HepG2 (cell line): ENCODE measurements around the gene MTFP1. TPM values are rescaled to one million over a fixed set of nuclear protein-coding genes. Genes with fewer than 3 reads are reported as not detected.
"Not testable (repeated sequence)": the region's sequence is repeated elsewhere in the genome, so short reads cannot be mapped to it uniquely, and the experiment has no call there.

Experiments
- ATAC-seq: fragments of 200-7000 bp; cut with Tn5 transposase; 3 replicates; pipeline ENCODE4 v1.9.1; 2020; ENCODE audit warnings: mild to moderate bottlenecking, moderate library complexity
- BruUV-seq: library from RNA; stranded (reverse); fragments of 400-500 nt; replicated peaks from 2 replicates; lab custom pipeline; 2021; lab: Mats Ljungman, UMichigan
- CTCF ChIA-PET: fragments of 300-600 bp; formaldehyde crosslinking; extraction: SDS; loops from one replicate; lab custom pipeline; 2021; ENCODE audit warnings: low total read pairs, inconsistent platforms, low intra/inter-chr PET ratio; lab: Yijun Ruan, JAX
- POLR2A ChIA-PET: fragments of 350-600 bp; sonication (Branson Sonifier 250); formaldehyde crosslinking; loops from one replicate; lab custom pipeline; 2020; ENCODE audit warnings: antibody characterized with exemption, inconsistent platforms; lab: Yijun Ruan, JAX
- DNase-seq: peaks from one replicate; pipeline ENCODE4 v3.0.0-alpha.2; 2015; ENCODE audit warnings: low spot score
- FAIRE-seq: peaks from 3 replicates; lab custom pipeline; 2011; peaks lifted over from hg19 to GRCh38; lab: Jason Lieb, UNC
- H2AFZ ChIP-seq: one replicate; pipeline ENCODE4 v1.6.1; 2011; ENCODE audit warnings: low read length, inconsistent platforms
- H3K27ac ChIP-seq: fragments of 300-600 bp; 3 replicates; pipeline ENCODE4 v1.8.0; 2011; ENCODE audit warnings: mixed run types, mild to moderate bottlenecking, mixed read lengths, low read length, inconsistent platforms; ENCODE audit not compliant: insufficient read depth; ENCODE audit errors: extremely low read length
- H3K27me3 ChIP-seq, 2 experiments: fragments of 200-600 bp in 1 of 2; 2 replicates in 1 of 2; 3 replicates in 1 of 2; pipeline versions ENCODE4 v1.6.0 to v1.8.0; 2011; ENCODE audit warnings: low read length in 2 of 2, mild to moderate bottlenecking in 2 of 2, moderate library complexity in 2 of 2, inconsistent platforms in 1 of 2; ENCODE audit not compliant: insufficient read depth in 2 of 2, control insufficient read depth in 1 of 2
- H3K36me3 ChIP-seq, 2 experiments: fragments of 200-600 bp in 1 of 2; replicated peaks in 1 of 2; 2 replicates in 1 of 2; 3 replicates in 1 of 2; pipeline versions ENCODE4 v1.5.1 to v1.8.0; 2011; ENCODE audit warnings: low read length in 2 of 2, inconsistent platforms in 1 of 2; ENCODE audit not compliant: insufficient read depth in 2 of 2, control insufficient read depth in 1 of 2
- H3K4me1 ChIP-seq: 2 replicates; pipeline ENCODE4 v1.5.1; 2012; ENCODE audit warnings: low read length, inconsistent platforms; ENCODE audit not compliant: insufficient read depth
- H3K4me2 ChIP-seq: 2 replicates; pipeline ENCODE4 v1.6.0; 2011; ENCODE audit warnings: low read depth, low read length, inconsistent platforms
- H3K4me3 ChIP-seq, 3 experiments: fragments of 200-600 bp in 1 of 3; sonication (generic), shearing (Covaris generic) in 1 of 3; replicated peaks in 1 of 3; 2 replicates each; pipeline ENCODE4 v1.5.1; 2011 to 2016; ENCODE audit warnings: low read length in 3 of 3, inconsistent platforms in 2 of 3, low read depth in 2 of 3, mild to moderate bottlenecking in 2 of 3, control low read depth in 1 of 3, mixed read lengths in 1 of 3; ENCODE audit not compliant: insufficient read depth in 1 of 3
- H3K79me2 ChIP-seq: one replicate; pipeline ENCODE4 v1.6.1; 2011; ENCODE audit warnings: low read length, inconsistent platforms; ENCODE audit not compliant: insufficient read depth
- H3K9ac ChIP-seq: 2 replicates; pipeline ENCODE4 v1.6.0; 2011; ENCODE audit warnings: mild to moderate bottlenecking, low read depth, low read length, inconsistent platforms; ENCODE audit not compliant: insufficient read depth
- H3K9me3 ChIP-seq: 2 replicates; pipeline ENCODE4 v1.5.1; 2012; ENCODE audit warnings: mild to moderate bottlenecking, low read length
- H4K20me1 ChIP-seq: 2 replicates; pipeline ENCODE4 v1.6.0; 2011; ENCODE audit warnings: inconsistent platforms, mild to moderate bottlenecking, low read length, moderate library complexity; ENCODE audit not compliant: insufficient read depth
- RFX5 ChIP-seq: IDR thresholded peaks from 2 replicates; pipeline ENCODE4 v1.6.1; 2011; ENCODE audit warnings: low read depth, low read length, improper control_type of control experiment
- ZFP91 ChIP-seq: sonication (generic); formaldehyde crosslinking; IDR thresholded peaks from 2 replicates; pipeline ENCODE4 v1.9.0; 2022; ENCODE audit warnings: missing genetic modification reagents, mild to moderate bottlenecking, borderline replicate concordance
- ZNF121 ChIP-seq: sonication (generic); formaldehyde crosslinking; IDR thresholded peaks from 2 replicates; pipeline ENCODE4 v1.5.0; 2020; ENCODE audit warnings: mild to moderate bottlenecking, missing genetic modification reagents
- WGBS: methylation state at CpG from one replicate; pipeline ENCODE4 v1.1.6; 2017; ENCODE audit warnings: low lambda C conversion rate; 5-methylcytosine and 5-hydroxymethylcytosine counted together
- in situ Hi-C: cut with HindIII; loops from 2 replicates; pipeline ENCODE4 v1.10.0; 2017; ENCODE audit warnings: low pct_unique_long_range_greater_than_20kb; ENCODE audit not compliant: extremely low pct_ligation_motif_present
- intact Hi-C: fragments of 100-400 bp; cut with micrococcal nuclease; formaldehyde crosslinking; loops from one replicate; pipeline ENCODE4 v1.10.0; 2022; ENCODE audit not compliant: unreplicated experiment
- polyA plus RNA-seq, 8 experiments: library from polyadenylated mRNA; depleted of rRNA in 3 of 8; stranded (reverse) in 7 of 8; unstranded in 1 of 8; fragments of >200 nt; fragmentation: Illumina TruSeq in 4 of 8; extraction: Trizol in 4 of 8; gene quantifications; 2 replicates each; pipeline versions ENCODE4 v1.2.1 to v1.2.3, GENCODE V29; 2011 to 2016; ENCODE audit warnings: low read depth in 4 of 8, missing spikeins in 1 of 8, mixed read lengths in 1 of 8; ENCODE audit not compliant: insufficient read depth in 1 of 8
- total RNA-seq, 5 experiments: library from RNA; depleted of rRNA; stranded (reverse); fragments of >200 nt; fragmentation: Illumina TruSeq; extraction: Trizol; gene quantifications; 2 replicates each; pipeline ENCODE4 v1.2.3, GENCODE V29; 2016; ENCODE audit warnings: low read depth in 1 of 5

The MTFP1 gene
- total and polyA plus RNA-seq, 2 of the 13 experiments (the other 11 are each of a cell fraction or from before 2014, with no cell fraction given) = 29.5 to 45.6 TPM

- FAIRE-seq = no peak
- in situ Hi-C loops = no loop called here
Observed at GRCh38 chr22:30402028-30402765, 23.4 kb upstream of the MTFP1 start.

GRCh38 chr22:30402766-30403104 is 22.8 kb upstream of the MTFP1 start:
- H4K20me1 ChIP-seq, CTCF ChIA-PET, in situ Hi-C loops, BruUV-seq, H3K9ac ChIP-seq, FAIRE-seq, DNase-seq, ATAC-seq, intact Hi-C loops, H3K79me2 ChIP-seq, H3K9me3 ChIP-seq, H3K27ac ChIP-seq, H3K4me2 ChIP-seq, H3K27me3 ChIP-seq, H2AFZ ChIP-seq, H3K4me3 ChIP-seq: not testable (repeated sequence)
- peaks cover 68% of the 10 kb centered on the region for H3K4me1 ChIP-seq
- POLR2A ChIA-PET = interaction anchor here (1.6 to 6.5 kb wide), 2 partner anchors 20 to 112 kb away, joined by 6 to 65 read pairs; no protein-coding TSS in a partner anchor
- WGBS = 93% methylated on average over 5 of the region's 5 CpGs
- H3K36me3 ChIP-seq = peaks cover 6 to 13% of the 10 kb centered on the region in 2 experiments; a peak in 4 of 5 replicates
- peak; percentile 49; the same call in 1 of the 2 replicates for TF ChIP-seq ZNF121 (CRISPR knock-in tag)

More at GRCh38 chr22:30402028-30402765, 23.4 kb upstream of the MTFP1 start:
- TF ChIP-seq RFX5 = no peak
- TF ChIP-seq ZFP91 (CRISPR knock-in tag) = peak; percentile 91
- Histone ChIP-seq H3K4me2 (no peak overlapping the region), H3K9me3 (no peaks in the 10 kb centered on the region), H3K4me1 (peaks cover 72% of the 10 kb centered on the region), H4K20me1 (no peaks in the 10 kb centered on the region), H3K4me3 (no peak overlapping the region), H3K79me2 (no peaks in the 10 kb centered on the region), H2AFZ (no peak overlapping the region), H3K9ac (no peak overlapping the region), H3K36me3 (peaks cover 3 to 10% of the 10 kb centered on the region in 2 experiments; a peak in 4 of 5 replicates), H3K27me3 (no peaks in the 10 kb centered on the region), H3K27ac (no peak overlapping the region)
- 85% methylated on average over 4 of the region's 5 CpGs for WGBS
- no TSS peak for BruUV-seq
- ChIA-PET CTCF (no interaction called here), POLR2A (interaction anchor here (1.6 to 6.5 kb wide), 2 partner anchors 21 to 111 kb away, joined by 6 to 65 read pairs; no protein-coding TSS in a partner anchor)
- intact Hi-C loops = no loop called here
- DNase-seq (no peak), ATAC-seq (no peak)
